Midbrain (tissue), 1 donor: ENCODE results near the gene JUND.
A peak's percentile ranks its signal among the peaks of the same experiment; 100 is the strongest.
"Not testable (repeated sequence)": the region's sequence is repeated elsewhere in the genome, so short reads cannot be mapped to it uniquely, and the experiment has no call there.

ENCODE experiments used
- DNase-seq: peaks from one replicate; lab custom pipeline; 2025; lab: John Stamatoyannopoulos, UW

Gene JUND

DNA sequence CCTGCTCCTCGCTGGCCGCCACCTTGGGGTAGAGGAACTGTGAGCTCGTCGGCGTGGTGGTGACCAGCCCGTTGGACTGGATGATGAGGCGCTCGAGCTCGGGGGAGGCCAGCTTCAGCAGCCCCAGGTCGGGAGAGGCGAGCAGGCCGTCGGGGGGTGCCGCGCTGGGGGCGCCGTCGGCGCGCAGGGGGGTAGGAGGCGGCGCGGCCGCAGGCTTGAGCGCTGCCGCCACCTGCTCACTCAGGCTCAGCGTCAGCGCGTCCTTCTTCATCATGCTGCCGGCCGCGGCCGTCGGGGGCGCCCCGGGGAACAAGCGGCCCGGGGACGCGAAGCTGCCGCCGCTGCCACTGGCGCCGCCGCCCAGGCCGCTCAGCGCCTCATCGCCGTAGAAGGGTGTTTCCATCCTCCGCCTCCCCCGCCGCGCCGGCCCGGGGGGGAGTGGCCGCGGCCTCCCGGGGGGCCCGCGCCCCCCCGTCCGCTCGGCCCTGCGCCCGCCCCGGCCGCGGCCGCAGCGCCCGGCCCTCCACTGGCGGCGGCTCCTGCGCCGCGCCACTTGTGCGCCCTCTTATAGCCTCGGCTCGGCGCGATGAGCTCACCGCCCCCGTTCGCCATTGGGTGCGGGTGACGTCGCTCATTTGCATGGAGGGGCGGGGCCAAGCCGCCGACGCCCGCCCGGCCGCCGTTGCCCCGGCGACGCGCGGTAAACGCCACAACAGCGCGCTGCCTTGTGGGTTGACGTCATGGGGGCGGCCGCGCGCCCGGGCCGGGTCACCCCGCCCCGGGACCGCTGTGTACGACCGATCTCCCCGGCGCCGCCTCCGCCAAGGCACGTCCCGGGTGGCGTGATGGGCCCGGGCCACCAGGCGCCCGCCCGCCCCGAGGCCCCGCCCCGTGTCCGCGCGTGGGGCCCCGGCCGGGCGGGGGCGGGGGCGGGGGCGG is at the start of gene JUND:
JUND (minus strand) TSS at position 541 of the 939 bp plus-strand sequence; CDS start at position 403, 138 bp downstream.
- DNase-seq, result peak; percentile 99

DNA sequence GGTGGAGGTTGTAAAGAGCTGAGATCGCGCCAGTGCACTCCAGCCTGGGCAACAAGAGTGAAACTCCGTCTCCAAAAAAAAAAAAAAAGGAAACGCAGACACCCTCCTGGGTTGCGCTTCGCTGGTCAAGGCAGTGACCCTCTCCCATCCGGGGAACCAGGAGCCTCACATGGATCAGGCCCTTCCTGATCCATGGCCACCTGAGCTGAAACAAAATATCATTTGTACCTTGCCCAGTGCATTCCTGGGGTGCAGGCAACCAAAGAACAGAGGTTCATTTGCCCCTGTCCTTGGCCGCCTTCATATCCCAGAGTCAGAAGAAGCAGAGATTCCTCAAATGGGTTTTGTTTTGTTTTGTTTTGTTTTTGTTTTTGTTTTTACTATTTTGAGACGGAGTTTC is 49.4 kb upstream of the JUND start:
- DNase-seq, result no peak

DNA sequence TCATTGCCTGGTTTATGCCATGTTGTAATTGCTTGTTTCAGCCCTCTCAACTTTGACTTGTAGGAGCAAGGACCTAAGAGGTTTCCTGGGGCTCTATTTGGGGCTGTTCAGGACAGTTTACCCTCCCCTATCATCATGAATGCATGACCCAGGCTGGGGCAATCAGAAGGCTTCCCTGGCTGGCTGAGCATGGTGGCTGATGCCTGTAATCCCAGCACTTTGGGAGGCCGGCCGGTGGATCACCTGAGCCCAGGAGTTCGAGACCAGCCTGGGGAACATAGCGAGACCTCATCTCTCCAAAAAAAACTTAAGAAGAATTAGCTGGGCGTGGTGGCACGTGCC is 47.6 kb upstream of the JUND start:
- no peak for DNase-seq

DNA sequence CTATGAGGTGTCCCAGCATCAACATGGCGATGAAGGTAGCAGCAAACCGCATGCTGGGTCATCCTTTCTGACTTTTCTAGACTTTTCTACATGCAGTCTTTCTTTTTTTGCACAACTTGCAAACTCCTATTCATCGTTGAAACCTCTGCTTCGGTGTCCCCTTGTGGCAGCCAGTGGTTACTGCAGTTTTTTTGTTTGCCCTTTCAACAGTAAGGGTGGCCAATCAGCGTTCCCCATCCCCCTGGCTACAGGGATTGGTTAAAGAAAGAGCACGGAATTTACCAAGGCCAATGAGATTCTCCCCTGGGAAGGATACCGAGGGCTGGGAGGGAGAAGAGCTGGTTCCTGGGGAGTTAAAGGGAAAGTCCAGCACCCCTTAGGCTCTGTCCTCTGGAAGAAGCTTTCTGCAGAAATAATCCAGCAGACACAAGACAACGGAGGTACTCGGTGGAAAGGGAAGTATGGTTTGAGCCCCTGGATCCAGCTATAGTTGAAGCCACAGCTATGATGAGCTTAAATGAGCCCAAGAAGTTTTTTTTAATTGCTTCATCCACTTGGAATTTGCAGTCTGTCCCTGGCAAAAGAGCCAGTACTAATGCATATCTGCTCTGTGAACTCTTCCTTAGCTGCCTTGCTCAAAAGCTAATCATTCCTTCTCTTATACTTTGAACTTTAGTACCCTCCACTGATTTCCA is 47.1 kb upstream of the JUND start:
- peak; percentile 96 for DNase-seq

DNA sequence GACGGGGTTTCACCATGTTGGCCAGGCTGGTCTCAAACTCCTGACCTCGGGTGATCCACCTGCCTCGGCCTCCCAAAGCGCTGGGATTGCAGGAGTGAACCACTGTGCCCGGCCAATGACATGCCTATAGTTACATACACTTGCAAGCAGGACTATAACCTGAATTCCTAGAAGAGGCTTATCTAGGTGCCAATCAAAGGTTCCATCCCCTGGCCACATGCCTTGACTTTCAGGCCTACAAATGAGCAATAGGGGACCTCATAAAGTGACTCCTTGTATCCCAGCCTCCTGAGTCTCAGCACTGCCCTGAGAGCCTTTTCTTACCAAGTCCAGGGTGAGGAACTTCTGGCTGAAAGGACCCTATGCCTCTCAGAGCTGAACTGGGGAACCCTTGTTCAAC is 45.4 kb upstream of the JUND start:
- DNase-seq, result no peak

DNA sequence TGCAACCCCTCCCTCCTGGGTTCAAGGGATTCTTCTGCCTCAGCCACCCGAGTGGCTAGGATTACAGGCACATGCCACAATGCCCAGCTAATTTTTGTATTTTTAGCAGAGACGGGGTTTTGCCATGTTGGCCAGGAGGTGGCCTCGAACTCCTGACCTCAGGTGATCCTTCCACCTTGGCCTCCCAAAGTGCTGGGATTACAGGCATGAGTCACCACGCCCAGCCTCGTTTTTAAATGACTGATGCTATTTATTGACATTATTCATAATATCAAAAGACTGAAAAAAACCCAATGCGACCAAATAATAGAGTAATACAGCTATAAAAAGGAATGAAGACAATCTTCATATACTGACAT is 42.9 kb upstream of the JUND start:
- not testable (repeated sequence) for DNase-seq

DNA sequence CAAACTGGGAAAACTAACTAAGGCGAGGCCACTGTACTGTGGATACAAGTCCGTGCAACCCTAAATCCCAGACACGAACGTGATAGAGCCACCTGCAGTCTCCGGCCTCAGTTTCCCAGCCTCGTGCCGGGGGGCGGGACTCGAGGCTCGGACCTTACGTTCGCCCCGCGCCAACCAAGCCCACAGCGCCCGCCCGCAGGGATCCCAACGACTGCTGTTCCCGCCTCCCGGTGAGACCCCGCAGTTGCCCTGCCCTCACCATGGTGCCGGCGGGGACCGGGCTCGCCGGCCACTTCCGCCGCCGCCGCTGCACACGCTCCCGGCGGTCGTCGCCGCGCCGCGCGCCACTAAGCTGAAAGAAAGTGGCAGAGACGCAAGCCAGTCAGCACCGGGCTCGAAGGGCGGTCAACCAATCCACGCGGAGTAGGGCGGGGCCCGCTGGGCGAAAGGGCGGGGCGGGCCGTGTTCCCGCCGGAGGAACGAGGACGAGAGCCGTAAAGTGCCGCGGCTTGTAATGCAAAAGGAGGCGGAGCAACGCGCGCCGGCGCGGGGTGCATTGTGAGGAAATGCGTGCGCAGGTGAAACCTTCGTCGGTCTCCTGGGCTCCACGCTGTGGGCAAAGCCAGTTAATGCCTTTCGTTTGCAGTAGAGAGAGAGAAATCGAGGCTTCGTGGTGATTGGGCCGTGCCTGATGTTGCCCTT is 41.5 kb upstream of the JUND start, which contains the start of gene LSM4:
LSM4 (minus strand) TSS at position 318 of the 702 bp plus-strand sequence; CDS start at position 262, 56 bp downstream.
- peak; percentile 98 for DNase-seq

DNA sequence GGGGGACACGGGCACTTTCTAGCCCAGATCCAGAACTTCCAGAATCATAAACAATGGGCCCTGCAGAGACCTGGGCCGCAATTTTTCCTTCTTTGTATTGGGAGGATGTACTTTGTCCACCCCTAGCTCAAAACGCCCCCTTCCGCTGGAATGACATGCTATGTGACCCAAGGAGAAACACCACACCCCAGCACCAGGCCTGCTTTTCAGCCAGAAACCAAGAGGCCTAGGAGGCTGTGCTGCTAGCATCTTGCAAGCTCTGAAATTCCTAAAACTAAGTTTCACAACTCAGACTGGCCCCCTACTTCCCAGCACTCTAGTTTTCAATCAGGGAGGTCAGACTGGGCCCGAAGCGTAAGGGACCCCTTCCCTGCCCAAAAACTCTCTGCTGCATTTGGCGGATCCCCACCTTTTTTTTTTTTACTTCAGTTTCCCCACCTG is 40.9 kb upstream of the JUND start:
- DNase-seq, result no peak

DNA sequence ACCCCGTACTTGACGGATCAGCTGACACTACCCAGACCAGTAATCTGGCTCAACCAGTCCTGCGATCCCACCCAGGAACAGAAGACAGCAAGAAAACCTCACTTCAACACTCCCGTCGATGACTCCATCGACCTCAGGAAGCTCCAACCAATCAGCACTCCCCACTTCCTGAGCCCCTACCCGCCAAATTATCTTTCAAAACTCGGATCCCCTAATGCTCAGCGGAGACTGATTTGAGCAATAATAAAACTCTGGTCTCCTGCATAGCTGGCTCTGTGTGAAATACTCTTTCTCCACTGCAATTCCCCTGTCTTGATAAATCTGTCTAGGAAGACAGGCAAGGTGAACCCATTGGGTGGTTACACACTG is 40.3 kb upstream of the JUND start:
- no peak for DNase-seq

DNA sequence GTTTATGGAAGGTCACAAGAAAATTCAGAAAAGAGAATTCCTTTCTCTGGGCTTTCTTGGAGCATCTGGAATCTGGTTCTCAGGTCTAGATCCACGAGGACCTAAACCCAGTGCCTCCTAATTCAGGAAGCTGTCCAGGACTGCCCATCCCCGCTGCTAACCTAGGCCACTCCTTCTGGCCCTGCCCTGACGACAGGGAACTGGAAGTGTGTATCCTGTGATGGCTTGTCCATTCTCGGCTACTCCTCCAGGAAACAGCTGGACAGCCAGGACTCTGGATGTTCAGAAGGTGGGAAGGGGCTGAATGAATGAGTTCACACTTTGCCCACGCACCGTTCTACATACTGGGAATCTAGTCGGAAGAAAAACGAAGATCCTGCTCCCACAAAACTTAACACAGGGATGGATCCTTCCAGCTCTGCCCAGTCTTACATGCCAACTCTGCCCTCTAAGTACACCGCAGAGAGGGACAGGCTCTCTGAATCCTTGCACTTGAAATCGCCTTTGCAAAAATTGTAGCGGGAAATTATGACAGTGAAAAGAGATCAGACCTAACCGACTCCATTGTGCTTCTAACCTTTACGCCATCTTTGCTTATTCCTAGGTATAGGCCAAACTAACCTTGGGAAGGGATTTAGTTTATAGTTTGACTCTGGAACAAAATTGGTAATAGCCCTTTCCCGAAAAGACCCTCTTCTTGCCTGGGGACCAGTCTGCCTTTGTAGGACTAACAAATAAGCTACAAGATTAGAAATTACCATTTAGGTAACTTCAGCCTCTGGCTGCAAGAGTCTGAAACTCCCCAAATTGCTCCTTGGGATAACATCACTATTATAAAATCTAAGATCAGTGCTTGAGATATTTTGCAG is 39.7 kb upstream of the JUND start:
- DNase-seq, result no peak

DNA sequence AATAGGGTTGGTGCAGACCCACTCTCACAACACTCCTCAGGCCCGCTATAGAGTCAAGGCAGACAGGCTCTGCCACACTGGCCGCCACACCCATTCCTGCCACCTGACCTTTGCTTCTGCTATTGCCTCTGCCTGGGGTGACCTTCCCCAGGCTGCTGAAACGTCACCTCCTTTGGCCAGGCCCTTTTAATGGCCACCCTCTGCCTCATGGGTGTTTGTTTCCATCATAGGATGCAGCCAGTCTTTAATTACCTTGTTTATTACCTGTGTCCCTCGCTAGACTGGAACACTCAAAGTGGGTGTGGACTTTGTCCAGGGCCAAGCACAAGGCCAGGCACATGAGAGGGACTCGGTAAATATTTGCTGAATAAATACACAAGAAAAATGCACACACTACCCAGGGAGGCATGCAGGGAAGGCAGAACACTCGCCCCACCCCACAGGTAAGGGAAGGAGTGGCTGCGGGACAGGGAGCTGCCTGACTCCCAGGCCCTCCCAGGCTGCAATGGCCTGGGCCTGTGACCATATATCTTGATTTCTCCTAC is 38.2 kb upstream of the JUND start:
- no peak for DNase-seq

DNA sequence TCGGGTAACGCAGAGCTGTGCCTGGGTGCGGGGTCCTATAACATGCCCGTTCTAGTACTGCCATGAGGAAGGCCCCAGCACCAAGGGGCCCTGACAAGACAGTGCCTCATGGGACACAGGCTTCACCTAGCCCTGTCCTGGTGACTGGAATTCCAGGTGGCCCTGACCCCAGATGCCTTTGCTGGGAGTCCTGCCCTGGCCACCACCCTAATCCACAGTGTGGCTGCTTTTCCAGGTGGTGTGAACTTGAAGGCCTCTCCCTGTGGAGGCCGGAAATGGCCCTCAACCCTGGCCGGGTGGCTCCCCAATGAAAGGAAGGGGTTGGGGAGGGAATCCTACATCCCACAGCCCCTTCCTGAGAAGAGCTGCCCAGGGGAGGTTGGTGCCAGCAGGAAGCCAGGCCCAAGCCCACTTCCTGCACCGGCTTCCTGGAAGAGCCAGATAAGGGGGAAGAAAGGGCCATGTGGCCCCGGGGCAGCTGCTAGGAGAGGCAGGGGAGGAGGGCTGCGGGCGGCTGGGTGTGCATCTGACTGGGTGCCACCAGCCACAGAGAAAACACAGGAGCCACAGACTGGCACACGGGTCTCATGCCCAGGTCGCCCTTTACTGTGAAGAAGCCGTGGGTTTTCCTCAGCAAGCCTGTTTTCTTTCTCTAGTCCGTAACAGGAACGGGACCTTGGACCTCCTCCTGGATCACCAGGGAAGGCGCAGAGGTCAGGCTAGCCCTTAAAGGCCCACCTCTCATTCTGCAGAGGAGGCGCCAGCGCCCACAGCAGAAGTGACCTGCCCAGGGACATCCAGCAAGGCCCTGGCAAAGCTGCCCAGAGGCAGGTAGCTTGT is 36.8 kb upstream of the JUND start:
- no peak for DNase-seq

DNA sequence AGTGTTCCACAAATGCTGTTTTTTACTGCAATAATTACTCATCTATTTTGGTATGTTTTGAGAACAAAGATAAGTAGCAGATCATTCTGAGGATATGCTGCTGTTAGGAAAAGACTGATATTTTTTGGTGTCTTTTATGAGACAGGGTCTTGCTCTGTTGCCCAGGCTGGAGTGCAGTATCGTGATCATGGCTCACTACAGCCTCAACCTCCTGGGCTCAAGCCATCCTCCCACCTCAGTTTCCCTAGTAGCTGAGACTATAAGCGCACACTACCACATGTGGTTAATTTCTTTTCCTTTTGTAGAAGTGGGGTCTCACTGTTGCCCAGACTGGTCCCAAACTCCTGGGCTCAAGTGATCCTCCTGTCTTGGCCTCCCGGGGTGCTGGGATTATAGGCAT is 32.0 kb upstream of the JUND start:
- DNase-seq, result no peak

DNA sequence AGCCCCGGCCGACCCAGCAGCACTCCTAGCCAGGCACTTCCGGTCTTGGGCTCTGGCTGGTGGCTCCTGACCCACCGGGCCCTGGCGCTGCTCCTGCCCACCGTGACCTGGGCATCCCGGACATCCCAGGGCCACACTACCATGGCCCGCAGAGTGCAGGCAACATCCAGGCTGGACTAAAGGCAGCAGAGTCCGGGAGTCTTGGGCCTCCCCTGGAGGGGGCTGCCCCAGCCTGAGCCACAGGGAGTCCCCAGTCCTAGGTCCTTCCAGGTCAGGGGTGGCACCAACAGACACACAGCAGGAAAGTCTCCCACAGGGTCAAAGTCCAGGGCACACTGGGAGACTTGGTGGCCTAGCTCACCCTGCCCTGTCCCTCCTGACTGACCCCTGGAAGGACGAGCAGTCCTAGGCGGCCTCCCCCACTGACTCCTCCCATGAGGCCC is 30.7 kb upstream of the JUND start:
- no peak for DNase-seq

DNA sequence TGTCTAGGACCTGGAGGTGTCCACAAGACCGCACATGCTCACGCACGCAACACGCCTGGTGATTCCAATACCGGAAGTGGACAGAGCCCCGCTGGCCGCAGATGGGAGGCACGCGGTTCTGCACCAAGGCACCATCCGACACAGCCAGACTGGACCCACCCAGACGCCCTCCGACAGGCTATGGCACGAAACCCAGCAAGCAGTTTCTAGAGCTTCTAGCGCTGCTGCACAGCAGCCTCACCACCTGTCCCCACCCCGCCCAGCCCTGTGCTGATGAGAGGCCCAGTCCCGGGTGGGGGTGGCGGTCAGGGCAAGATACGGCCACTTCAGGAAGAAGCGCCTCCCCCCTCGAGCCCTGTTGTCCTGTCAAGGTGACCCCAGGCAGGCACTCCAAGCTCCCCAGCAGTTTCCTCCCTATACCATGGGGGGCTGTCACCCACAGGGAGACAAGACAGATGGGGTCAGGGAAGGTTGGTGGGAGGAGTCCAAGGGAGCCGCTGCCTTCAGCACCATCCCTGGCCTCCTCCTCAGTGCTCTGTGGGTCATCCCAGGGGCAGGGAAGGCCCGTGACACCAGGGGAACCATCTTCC is 30.2 kb upstream of the JUND start:
- DNase-seq, result no peak

DNA sequence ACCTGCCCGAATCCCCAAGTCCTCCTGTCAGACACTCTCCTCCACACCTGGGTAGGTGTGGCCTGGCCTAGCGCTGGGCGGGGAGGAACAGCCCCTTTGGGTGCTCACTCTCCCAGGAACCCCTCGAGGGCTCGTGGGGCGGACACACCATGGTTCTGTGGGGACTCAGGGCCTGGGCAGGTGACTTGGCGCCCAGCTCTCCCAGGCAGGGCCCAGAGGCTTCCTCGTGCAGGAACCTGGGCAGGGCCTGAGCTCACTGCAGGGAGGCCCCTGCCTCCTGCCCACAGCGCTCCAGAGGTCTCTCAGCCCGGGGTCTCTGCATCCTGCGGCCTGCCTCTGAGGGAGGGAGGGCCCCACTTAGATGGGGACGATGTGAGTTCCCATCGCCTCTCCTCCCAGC is 29.5 kb upstream of the JUND start:
- DNase-seq, result no peak

DNA sequence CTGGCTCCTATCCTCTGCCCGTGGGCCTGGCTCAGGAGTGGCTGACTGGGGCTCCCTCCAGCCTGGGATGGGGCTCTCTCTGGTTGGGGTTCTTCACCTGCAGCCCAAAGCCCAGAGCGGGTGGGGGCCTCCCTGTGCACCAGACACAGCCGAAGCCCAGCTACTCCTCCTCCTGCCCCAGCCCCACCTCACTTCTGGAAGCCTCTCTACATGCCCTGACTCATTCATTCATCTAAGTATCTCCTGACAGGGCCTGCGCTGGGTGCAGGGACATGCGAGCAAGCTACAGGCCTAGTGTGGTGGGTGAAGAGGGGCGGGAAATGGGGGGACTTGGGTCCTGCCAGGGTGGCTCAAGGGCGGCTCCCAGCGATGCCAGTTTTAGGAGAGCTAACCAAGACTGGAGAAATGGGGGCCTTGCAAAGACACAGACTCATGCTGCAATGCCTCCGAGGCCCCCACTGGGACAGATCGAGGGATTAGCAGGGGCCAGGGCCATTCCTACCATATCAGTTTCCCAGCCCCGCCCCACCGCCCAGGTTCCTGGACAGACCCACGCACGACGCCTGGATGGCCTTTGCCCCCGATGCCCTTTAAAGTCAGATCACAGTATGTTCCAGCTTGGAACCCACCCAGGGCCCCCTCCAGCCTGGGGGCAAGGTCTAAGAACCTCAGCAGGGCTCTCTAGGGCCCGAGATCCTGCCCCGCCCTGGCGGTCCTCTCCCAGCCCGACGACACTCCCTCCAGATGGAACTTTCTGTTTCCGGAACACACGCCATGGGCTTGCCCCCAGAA is 28.9 kb upstream of the JUND start:
- no peak for DNase-seq

DNA sequence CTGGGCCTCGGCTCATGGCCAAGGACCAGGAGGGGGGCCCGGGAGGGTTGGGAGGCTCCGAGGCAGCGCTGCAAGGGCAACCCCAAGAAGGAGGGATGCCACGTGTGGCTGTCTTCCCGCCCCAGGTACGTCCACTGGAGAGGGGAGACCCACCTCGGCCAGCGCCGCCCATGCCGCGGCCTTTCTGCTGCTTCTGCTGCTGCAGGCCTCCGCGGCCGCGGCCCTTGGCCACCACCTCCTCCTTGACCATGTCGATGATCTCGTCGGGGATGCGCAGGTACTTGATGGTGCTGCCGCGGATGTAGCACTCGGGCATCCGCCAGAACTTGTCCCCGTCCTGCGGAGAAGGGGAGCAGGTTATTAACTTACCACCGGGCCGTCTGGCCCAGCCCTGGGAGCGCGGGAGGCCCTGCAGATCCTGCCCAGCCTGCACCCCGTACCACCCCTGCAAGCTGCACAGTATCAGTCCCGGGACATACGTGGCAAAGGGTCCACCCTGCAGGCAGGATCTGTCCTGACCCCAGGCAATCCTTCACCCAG is 28.2 kb upstream of the JUND start:
- DNase-seq, result no peak

DNA sequence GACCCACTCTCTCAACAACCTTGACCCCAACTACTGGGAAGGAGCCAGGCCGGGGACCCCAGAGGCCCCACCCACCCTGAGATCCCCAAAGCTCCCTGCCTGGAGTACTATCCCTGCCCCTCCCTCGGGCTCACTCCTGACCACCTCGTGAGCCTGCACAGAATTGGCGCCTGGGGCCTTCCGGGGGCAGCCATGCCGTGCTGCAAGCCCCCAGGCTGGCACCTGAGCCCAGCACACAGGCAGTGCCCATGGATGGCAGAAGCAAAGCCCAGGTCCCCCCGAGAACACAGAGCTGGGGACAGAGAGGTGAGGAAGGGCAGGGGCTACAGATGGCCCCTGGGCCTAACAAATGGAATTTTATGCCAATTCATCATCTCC is 27.5 kb upstream of the JUND start:
- no peak for DNase-seq
